Natural killer cell treated with Interleukin-12 subunit alpha and Interleukin-12 subunit beta and Interleukin-15 and Interleukin-18, amount 100 ng/mL, for 72 hours (primary cell): Measurements from ENCODE around the gene RHNO1. TPM values are rescaled to one million over a fixed set of nuclear protein-coding genes. Genes with fewer than 3 reads are reported as not detected.

ENCODE experiments used
- ATAC-seq, 2 donors: fragments of 150-1000 bp; cut with Tn5 transposase in 1 of 2; sonication (Bioruptor Pico), chemical (Tn5 transposase) in 1 of 2; 2 replicates each; pipeline ENCODE4 v1.10.0; 2021
- DNase-seq: peaks from one replicate; pipeline ENCODE4 v3.0.0; 2022; ENCODE audit warnings: low spot score
- H3K27ac Mint-ChIP-seq, 2 donors: 1 replicate in 1 of 2; 2 replicates in 1 of 2; pipeline ENCODE4 v1.8.0; 2022; ENCODE audit warnings: mixed read lengths in 2 of 2, mild to moderate bottlenecking in 1 of 2, moderate library complexity in 1 of 2
- H3K27me3 Mint-ChIP-seq, 2 donors: 1 replicate in 1 of 2; 2 replicates in 1 of 2; pipeline ENCODE4 v1.8.0; 2022; ENCODE audit warnings: mixed read lengths in 2 of 2
- H3K36me3 Mint-ChIP-seq: one replicate; pipeline ENCODE4 v1.8.0; 2022; ENCODE audit warnings: mixed read lengths
- H3K4me1 Mint-ChIP-seq, 2 donors: 1 replicate in 1 of 2; 2 replicates in 1 of 2; pipeline ENCODE4 v1.8.0; 2022; ENCODE audit warnings: low read depth in 2 of 2, mixed read lengths in 2 of 2, mild to moderate bottlenecking in 1 of 2
- H3K4me3 Mint-ChIP-seq: one replicate; pipeline ENCODE4 v1.8.0; 2022; ENCODE audit warnings: mixed read lengths
- H3K9me3 Mint-ChIP-seq: 2 replicates; pipeline ENCODE4 v1.8.0; 2022; ENCODE audit warnings: mixed read lengths
- total RNA-seq, 2 donors: library from RNA; stranded (reverse); gene quantifications; one replicate each; pipeline ENCODE4 v1.2.3, GENCODE V29; 2022

Gene RHNO1
- total RNA-seq, 2 donors from 2014 or later: 20.5 to 23.5 TPM

- peak overlapping the region; percentile 94 for H3K4me3 Mint-ChIP-seq
- peaks cover 23 to 26% of the 10 kb centered on the region in 2 donors for H3K4me1 Mint-ChIP-seq
- no peak for DNase-seq
- peak in 1 of 2 donors; percentile 72 for ATAC-seq
- no peaks in the 10 kb centered on the region for H3K27me3 Mint-ChIP-seq
- H3K27ac Mint-ChIP-seq: peak overlapping the region; percentile 72 to 81
- peaks cover 16% of the 10 kb centered on the region for H3K36me3 Mint-ChIP-seq
- no peaks in the 10 kb centered on the region for H3K9me3 Mint-ChIP-seq
These were observed 484 bp upstream of the RHNO1 start for GRCh38 chr12:2876431-2877046.

GRCh38 chr12:2877953-2878732 is 1.1 kb downstream of the RHNO1 start:
- peaks cover 23 to 26% of the 10 kb centered on the region in 2 donors for H3K4me1 Mint-ChIP-seq
- DNase-seq: no peak

GRCh38 chr12:2879853-2880252 is 2.8 kb downstream of the RHNO1 start:
- H3K27me3 Mint-ChIP-seq: no peaks in the 10 kb centered on the region
- peaks cover 26 to 30% of the 10 kb centered on the region in 2 donors for H3K4me1 Mint-ChIP-seq
- peak overlapping the region; percentile 94 for H3K4me3 Mint-ChIP-seq
- H3K9me3 Mint-ChIP-seq: no peaks in the 10 kb centered on the region
- DNase-seq (no peak), ATAC-seq (no peak)
- H3K36me3 Mint-ChIP-seq: peaks cover 16% of the 10 kb centered on the region
- H3K27ac Mint-ChIP-seq: peak overlapping the region; percentile 72 to 81

More at GRCh38 chr12:2877953-2878732, 1.1 kb downstream of the RHNO1 start:
- no peak for ATAC-seq
- H3K27me3 Mint-ChIP-seq: no peaks in the 10 kb centered on the region
- H3K36me3 Mint-ChIP-seq: peaks cover 16% of the 10 kb centered on the region
- H3K4me3 Mint-ChIP-seq: peak overlapping the region; percentile 94
- no peaks in the 10 kb centered on the region for H3K9me3 Mint-ChIP-seq
- H3K27ac Mint-ChIP-seq: peak overlapping the region; percentile 72 to 81

GRCh38 chr12:2884810-2885209 is 7.8 kb downstream of the RHNO1 start:
- Mint-ChIP-seq H3K27ac (no peak overlapping the region), H3K4me3 (no peak overlapping the region), H3K36me3 (no peaks in the 10 kb centered on the region), H3K9me3 (no peaks in the 10 kb centered on the region), H3K4me1 (peaks cover 13 to 16% of the 10 kb centered on the region in 2 donors), H3K27me3 (no peaks in the 10 kb centered on the region)
- ATAC-seq: no peak
- no peak for DNase-seq

- Mint-ChIP-seq H3K4me3 (no peak overlapping the region), H3K27ac (no peak overlapping the region), H3K4me1 (peaks cover 22 to 27% of the 10 kb centered on the region in 2 donors), H3K36me3 (no peaks in the 10 kb centered on the region), H3K27me3 (no peaks in the 10 kb centered on the region), H3K9me3 (no peaks in the 10 kb centered on the region)
- DNase-seq (no peak), ATAC-seq (no peak)
These were observed 9.9 kb downstream of the RHNO1 start for GRCh38 chr12:2886768-2887450.

GRCh38 chr12:2890001-2890387 is 13.0 kb downstream of the RHNO1 start:
- H3K4me1 Mint-ChIP-seq: peaks cover 20 to 22% of the 10 kb centered on the region in 2 donors
- H3K27me3 Mint-ChIP-seq: no peaks in the 10 kb centered on the region
- no peaks in the 10 kb centered on the region for H3K9me3 Mint-ChIP-seq
- ATAC-seq: no peak
- H3K4me3 Mint-ChIP-seq: peak overlapping the region; percentile 97
- no peaks in the 10 kb centered on the region for H3K36me3 Mint-ChIP-seq
- peak overlapping the region; percentile 85 to 95 for H3K27ac Mint-ChIP-seq
- DNase-seq: no peak

GRCh38 chr12:2890388-2891239 is 13.6 kb downstream of the RHNO1 start, which contains the start of gene TULP3:
TSS of gene TULP3 (plus strand) at chr12:2890891. CDS start at chr12:2890948, 57 bp downstream.
- Mint-ChIP-seq H3K27me3 (no peaks in the 10 kb centered on the region), H3K4me1 (peaks cover 19 to 20% of the 10 kb centered on the region in 2 donors), H3K9me3 (no peaks in the 10 kb centered on the region), H3K27ac (peak within 1 kb of the TSS; percentile 85 to 95), H3K4me3 (peak within 1 kb of the TSS; percentile 97), H3K36me3 (no peaks in the 10 kb centered on the region)
- ATAC-seq (peak; percentile 99 to 100), DNase-seq (peak; percentile 99)

- H3K27ac Mint-ChIP-seq: peak overlapping the region; percentile 85 to 95
These were observed 14.4 kb downstream of the RHNO1 start for GRCh38 chr12:2891240-2892053.

GRCh38 chr12:2892246-2892645 is 15.2 kb downstream of the RHNO1 start:
- DNase-seq: no peak
- Mint-ChIP-seq H3K4me3 (peak overlapping the region; percentile 20), H3K9me3 (no peaks in the 10 kb centered on the region), H3K27me3 (no peaks in the 10 kb centered on the region), H3K36me3 (no peaks in the 10 kb centered on the region), H3K27ac (no peak overlapping the region), H3K4me1 (peaks cover 19 to 20% of the 10 kb centered on the region in 2 donors)
- ATAC-seq: no peak

More at GRCh38 chr12:2891240-2892053, 14.4 kb downstream of the RHNO1 start:
- no peaks in the 10 kb centered on the region for H3K27me3 Mint-ChIP-seq
- H3K36me3 Mint-ChIP-seq: no peaks in the 10 kb centered on the region
- DNase-seq (peak; percentile 69), ATAC-seq (peak; percentile 16 to 43)
- peak overlapping the region; percentile 97 for H3K4me3 Mint-ChIP-seq
- H3K4me1 Mint-ChIP-seq: peaks cover 19 to 20% of the 10 kb centered on the region in 2 donors
- H3K9me3 Mint-ChIP-seq: no peaks in the 10 kb centered on the region

GRCh38 chr12:2893007-2893406 is 16.0 kb downstream of the RHNO1 start:
- no peak for ATAC-seq
- no peak overlapping the region for H3K4me3 Mint-ChIP-seq
- no peaks in the 10 kb centered on the region for H3K36me3 Mint-ChIP-seq
- DNase-seq: no peak
- H3K27me3 Mint-ChIP-seq: no peaks in the 10 kb centered on the region
- H3K27ac Mint-ChIP-seq: no peak overlapping the region
- peaks cover 19 to 20% of the 10 kb centered on the region in 2 donors for H3K4me1 Mint-ChIP-seq
- H3K9me3 Mint-ChIP-seq: no peaks in the 10 kb centered on the region

- peaks cover 8 to 12% of the 10 kb centered on the region in 2 donors for H3K4me1 Mint-ChIP-seq
- no peaks in the 10 kb centered on the region for H3K36me3 Mint-ChIP-seq
- DNase-seq (no peak), ATAC-seq (no peak)
- no peak overlapping the region for H3K4me3 Mint-ChIP-seq
- no peaks in the 10 kb centered on the region for H3K27me3 Mint-ChIP-seq
- H3K27ac Mint-ChIP-seq: no peak overlapping the region
- no peaks in the 10 kb centered on the region for H3K9me3 Mint-ChIP-seq
These were observed 18.0 kb downstream of the RHNO1 start for GRCh38 chr12:2895051-2895451.

- no peak for ATAC-seq
- Mint-ChIP-seq H3K4me1 (peaks cover 4 to 8% of the 10 kb centered on the region in 2 donors), H3K36me3 (no peaks in the 10 kb centered on the region), H3K9me3 (no peaks in the 10 kb centered on the region), H3K4me3 (no peak overlapping the region), H3K27me3 (no peaks in the 10 kb centered on the region), H3K27ac (no peak overlapping the region)
- no peak for DNase-seq
These were observed 18.5 kb downstream of the RHNO1 start for GRCh38 chr12:2895511-2895910.
